H1 (cell line): ENCODE results near the gene EHD4. TPM values are rescaled to one million over a fixed set of nuclear protein-coding genes. Genes with fewer than 3 reads are reported as not detected.

Source experiments
- CTCF ChIA-PET: fragments of 300-600 bp; sonication (Branson Sonifier 250); formaldehyde crosslinking; loops from one replicate; lab custom pipeline; 2021; ENCODE audit not compliant: partially characterized antibody; lab: Charles Lee
- POLR2A ChIA-PET: fragments of 300-600 bp; sonication (Branson Sonifier 250); formaldehyde crosslinking; loops from one replicate; lab custom pipeline; 2021; ENCODE audit warnings: inconsistent platforms; ENCODE audit not compliant: partially characterized antibody; lab: Charles Lee
- DNase-seq, 2 experiments: peaks; one replicate each; pipeline versions ENCODE4 v3.0.0 to v3.0.0-alpha.2; 2010 to 2022; ENCODE audit warnings: low spot score in 2 of 2, low read depth in 1 of 2, mixed read lengths in 1 of 2
- FAIRE-seq: peaks from 2 replicates; lab custom pipeline; 2011; peaks lifted over from hg19 to GRCh38; lab: Jason Lieb, UNC
- H2AFZ ChIP-seq: 2 replicates; pipeline ENCODE4 v1.8.1; 2012; ENCODE audit warnings: low read length, inconsistent platforms
- H2AK5ac ChIP-seq: 2 replicates; pipeline ENCODE4 v1.6.1; 2013; ENCODE audit warnings: low read depth, low read length
- H2BK120ac ChIP-seq: replicated peaks from 2 replicates; pipeline ENCODE3; 2013; ENCODE audit warnings: low read depth, low read length, inconsistent platforms
- H2BK12ac ChIP-seq: 2 replicates; pipeline ENCODE4 v1.6.1; 2013; ENCODE audit warnings: low read depth, low read length
- H2BK15ac ChIP-seq: 2 replicates; pipeline ENCODE4 v1.6.1; 2013; ENCODE audit warnings: low read length
- H2BK20ac ChIP-seq: 2 replicates; pipeline ENCODE4 v1.6.1; 2013; ENCODE audit warnings: low read length
- H2BK5ac ChIP-seq: 2 replicates; pipeline ENCODE4 v1.6.1; 2013; ENCODE audit warnings: low read depth, low read length
- H3K14ac ChIP-seq: 2 replicates; pipeline ENCODE4 v1.6.1; 2013; ENCODE audit warnings: inconsistent platforms; ENCODE audit not compliant: insufficient read length
- H3K18ac ChIP-seq: 2 replicates; pipeline ENCODE4 v1.6.1; 2013; ENCODE audit warnings: low read length; ENCODE audit errors: extremely low read depth
- H3K23ac ChIP-seq: 2 replicates; pipeline ENCODE4 v1.6.1; 2013; ENCODE audit warnings: inconsistent platforms; ENCODE audit not compliant: insufficient read length
- H3K23me2 ChIP-seq: 2 replicates; pipeline ENCODE4 v1.6.1; 2013; ENCODE audit warnings: low read depth, low read length
- H3K27ac ChIP-seq: 2 replicates; pipeline ENCODE4 v1.6.1; 2011; ENCODE audit warnings: low read depth, low read length, inconsistent platforms
- H3K27me3 ChIP-seq, 4 experiments: replicated peaks in 1 of 4; 1 replicate in 1 of 4; 2 replicates in 3 of 4; pipeline versions ENCODE4 v1.6.1 to v1.8.1; 2011 to 2013; ENCODE audit warnings: low read length in 3 of 4, mild to moderate bottlenecking in 3 of 4, inconsistent platforms in 2 of 4, mixed read lengths in 2 of 4, moderate library complexity in 1 of 4; ENCODE audit not compliant: control insufficient read depth in 3 of 4, insufficient read depth in 3 of 4; ENCODE audit errors: extremely low read depth in 1 of 4
- H3K36me3 ChIP-seq, 4 experiments: 2 replicates each; pipeline versions ENCODE4 v1.6.1 to v1.8.1; 2011 to 2013; ENCODE audit warnings: mild to moderate bottlenecking in 4 of 4, low read length in 3 of 4, moderate library complexity in 2 of 4, control low read depth in 1 of 4, inconsistent platforms in 1 of 4; ENCODE audit not compliant: insufficient read depth in 4 of 4, control insufficient read depth in 2 of 4
- H3K4ac ChIP-seq: replicated peaks from 2 replicates; pipeline ENCODE3; 2013; ENCODE audit warnings: low read length, low read depth, mixed read lengths, inconsistent platforms; ENCODE audit not compliant: insufficient read length
- H3K4me1 ChIP-seq, 4 experiments: replicated peaks in 1 of 4; 1 replicate in 1 of 4; 2 replicates in 3 of 4; pipeline versions ENCODE4 v1.6.1 to v1.8.1; 2011 to 2013; ENCODE audit warnings: low read length in 3 of 4, inconsistent platforms in 2 of 4, mixed read lengths in 1 of 4; ENCODE audit not compliant: insufficient read depth in 4 of 4, control insufficient read depth in 3 of 4
- H3K4me2 ChIP-seq, 2 experiments: 2 replicates each; pipeline versions ENCODE4 v1.6.1 to v1.8.1; 2011 to 2013; ENCODE audit warnings: low read depth in 2 of 2, low read length in 2 of 2, control low read depth in 1 of 2, inconsistent platforms in 1 of 2, mild to moderate bottlenecking in 1 of 2; ENCODE audit not compliant: insufficient read depth in 1 of 2
- H3K4me3 ChIP-seq, 4 experiments: fragments of 200-600, 300-600 bp in 1 of 4; sonication (generic), shearing (Covaris generic), sonication (Bioruptor Twin) in 1 of 4; 2 replicates each; pipeline versions ENCODE4 v1.5.1 to v1.8.1; 2011 to 2016; ENCODE audit warnings: low read length in 4 of 4, low read depth in 3 of 4, control low read depth in 2 of 4, inconsistent platforms in 2 of 4, mild to moderate bottlenecking in 2 of 4, mixed read lengths in 1 of 4, moderate library complexity in 1 of 4; ENCODE audit not compliant: insufficient read depth in 2 of 4; ENCODE audit errors: extremely low read depth in 1 of 4
- H3K56ac ChIP-seq: replicated peaks from 2 replicates; pipeline ENCODE3; 2013; ENCODE audit warnings: low read depth, mild to moderate bottlenecking, mixed read lengths, low read length, inconsistent platforms; ENCODE audit not compliant: insufficient read length
- H3K79me1 ChIP-seq: 2 replicates; pipeline ENCODE4 v1.6.1; 2013; ENCODE audit warnings: low read depth, low read length, control low read depth
- H3K79me2 ChIP-seq, 2 experiments: 2 replicates each; pipeline versions ENCODE4 v1.6.1 to v1.8.1; 2012 to 2013; ENCODE audit warnings: low read length in 2 of 2, mild to moderate bottlenecking in 2 of 2, inconsistent platforms in 1 of 2; ENCODE audit not compliant: insufficient read depth in 2 of 2, control insufficient read depth in 1 of 2
- H3K9ac ChIP-seq, 4 experiments: replicated peaks in 1 of 4; 1 replicate in 1 of 4; 2 replicates in 3 of 4; pipeline versions ENCODE4 v1.6.1 to v1.8.1; 2011 to 2013; ENCODE audit warnings: low read depth in 3 of 4, low read length in 3 of 4, control low read depth in 2 of 4, mild to moderate bottlenecking in 2 of 4, moderate library complexity in 2 of 4, inconsistent platforms in 1 of 4; ENCODE audit errors: extremely low read depth in 1 of 4
- H3K9me3 ChIP-seq, 2 experiments: 2 replicates each; pipeline versions ENCODE4 v1.6.1 to v1.8.1; 2012 to 2013; ENCODE audit warnings: mild to moderate bottlenecking in 2 of 2, moderate library complexity in 2 of 2, control low read depth in 1 of 2, inconsistent platforms in 1 of 2, low read depth in 1 of 2, low read length in 1 of 2, mixed read lengths in 1 of 2; ENCODE audit not compliant: insufficient read depth in 2 of 2
- H4K20me1 ChIP-seq, 2 experiments: replicated peaks in 1 of 2; 2 replicates each; pipeline versions ENCODE3 to v1.8.1; 2011 to 2013; ENCODE audit warnings: inconsistent platforms in 2 of 2, low read length in 2 of 2, mild to moderate bottlenecking in 1 of 2; ENCODE audit not compliant: insufficient read depth in 2 of 2, control insufficient read depth in 1 of 2
- H4K5ac ChIP-seq: 2 replicates; pipeline ENCODE4 v1.6.1; 2013; ENCODE audit warnings: low read length, low read depth, mixed read lengths, inconsistent platforms; ENCODE audit not compliant: insufficient read length
- H4K8ac ChIP-seq: 2 replicates; pipeline ENCODE4 v1.8.0; 2013; ENCODE audit warnings: mild to moderate bottlenecking, moderate library complexity, low read length, inconsistent platforms; ENCODE audit not compliant: insufficient read depth; ENCODE audit errors: extremely low read depth
- H4K91ac ChIP-seq: replicated peaks from 2 replicates; pipeline ENCODE3; 2013; ENCODE audit warnings: low read length, mixed read lengths, inconsistent platforms; ENCODE audit not compliant: insufficient read length
- EZH2 ChIP-seq: fragments of 200-600 bp; sonication (generic); IDR thresholded peaks from 2 replicates; pipeline ENCODE4 v1.7.1; 2012; ENCODE audit warnings: low read depth, mild to moderate bottlenecking, moderate library complexity, low read length, inconsistent platforms; ENCODE audit not compliant: severe bottlenecking
- TBP ChIP-seq: IDR thresholded peaks from 2 replicates; pipeline ENCODE4 v1.6.1; 2011; ENCODE audit warnings: low read depth, low read length, improper control_type of control experiment
- WGBS, 2 experiments: shearing (Covaris generic) in 1 of 2; methylation state at CpG; one replicate each; pipeline versions ENCODE4 v1.1.6 to v1.1.7; 2013 to 2015; ENCODE audit warnings: low lambda C conversion rate in 2 of 2, mixed read lengths in 2 of 2, inconsistent platforms in 1 of 2, low coverage in 1 of 2, missing lambda C conversion rate in 1 of 2; ENCODE audit not compliant: insufficient replicate concordance in 2 of 2, insufficient coverage in 1 of 2, insufficient read length in 1 of 2; ENCODE audit errors: extremely low coverage in 1 of 2, missing lambda C conversion rate in 1 of 2; 5-methylcytosine and 5-hydroxymethylcytosine counted together
- polyA plus RNA-seq, 7 experiments: library from polyadenylated mRNA; depleted of rRNA in 3 of 7; stranded (reverse) in 5 of 7; unstranded in 2 of 7; fragments of >200 nt in 5 of 7; fragments of 200-250 nt in 2 of 7; gene quantifications; 1 replicate in 5 of 7; 2 replicates in 1 of 7; 4 replicates in 1 of 7; pipeline versions ENCODE4 v1.2.1 to v1.2.3, GENCODE V29; 2011 to 2013; ENCODE audit warnings: missing spikeins in 2 of 7, mixed read lengths in 2 of 7
- total RNA-seq: library from RNA; stranded (reverse); fragmentation: NEBNext Ultra II Directional; extraction: Animal tissue kit (Norgen Biotek cat#: 25700); gene quantifications from 2 replicates; pipeline ENCODE4 v1.2.1, GENCODE V29; 2021

EHD4 gene
- total and polyA plus RNA-seq, 2 of the 8 experiments (the other 6 are each of a cell fraction or from before 2014, with no cell fraction given) = 17.5 to 24.5 TPM

DNA sequence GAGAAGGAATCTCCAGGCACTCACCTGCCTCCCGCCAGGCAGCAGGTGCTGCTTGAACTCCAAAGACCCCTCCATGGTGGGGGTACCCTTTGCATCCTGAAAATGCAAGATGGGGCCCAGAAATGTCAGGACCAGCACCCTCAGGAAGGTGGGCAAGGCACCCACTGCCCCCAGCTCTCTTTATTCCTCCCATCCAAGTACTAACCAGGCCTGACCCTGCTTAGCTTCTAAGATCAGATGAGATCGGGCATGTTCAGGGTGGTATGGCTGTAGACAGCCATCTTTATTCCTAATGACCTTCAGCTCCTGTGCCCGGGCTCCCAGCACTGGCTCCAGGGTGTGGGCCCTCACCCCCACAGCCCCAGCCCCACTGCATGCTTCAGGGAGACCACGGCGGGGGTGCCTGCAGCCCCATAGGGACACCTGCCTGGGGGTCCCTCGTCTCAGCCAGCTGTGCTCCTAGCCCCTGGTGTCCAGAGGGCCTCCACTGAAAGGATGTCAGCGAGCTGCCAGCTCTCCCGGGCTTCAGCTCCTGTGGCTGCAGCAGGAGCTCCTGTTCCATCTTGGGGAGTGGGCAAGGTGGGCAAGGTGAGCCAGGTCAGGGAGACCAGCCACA is 120.5 kb downstream of the EHD4 start:
- 0 out of 2 replicates have a peak overlapping the region, but pooled peaks have one; percentile 3 for H2BK12ac ChIP-seq
- no peak overlapping the region for H2BK20ac ChIP-seq
- no peaks in the 10 kb centered on the region for H3K79me1 ChIP-seq
- no peak overlapping the region for H2BK15ac ChIP-seq
- no peak overlapping the region for H4K8ac ChIP-seq
- H3K4ac ChIP-seq = no peak overlapping the region
- ChIA-PET CTCF (interaction anchor here (1.0 to 3.5 kb wide), 11 partner anchors 10 to 179 kb away, joined by 3 to 17 read pairs (median 5); partner anchors contain the start of gene MAPKBP1), POLR2A (interaction anchor here (0.6 to 7.2 kb wide), 12 partner anchors 10 to 191 kb away, joined by 3 to 45 read pairs (median 4); partner anchors contain the start of genes MAPKBP1, MGA and PLA2G4B)
- no peak overlapping the region for H2BK120ac ChIP-seq
- no peak for FAIRE-seq
- H3K79me2 ChIP-seq = no peaks in the 10 kb centered on the region
- H3K4me3 ChIP-seq = no peak overlapping the region
- no peak overlapping the region; the same call in 1 of the 2 replicates for H3K18ac ChIP-seq
- no peak overlapping the region for H3K14ac ChIP-seq
- no peak overlapping the region for H4K91ac ChIP-seq
- no peak overlapping the region for H3K4me2 ChIP-seq
- no peak overlapping the region for H3K27ac ChIP-seq
- H2BK5ac ChIP-seq = no peak overlapping the region
- no peak overlapping the region for H3K23ac ChIP-seq
- no peak overlapping the region for H3K56ac ChIP-seq
- 0 out of 2 replicates have a peak, but pooled peaks cover 2% of the 10 kb centered on the region for H3K23me2 ChIP-seq
- peaks cover 0 to 11% (median 2%) of the 10 kb centered on the region in 4 experiments; a peak in 3 of 7 replicates for H3K4me1 ChIP-seq
- no peak overlapping the region for H2AFZ ChIP-seq
- H3K36me3 ChIP-seq = peaks cover 0 to 4% (median 1%) of the 10 kb centered on the region in 4 experiments; a peak in 2 of 8 replicates
- no peak overlapping the region for H4K5ac ChIP-seq
- TF ChIP-seq TBP (peak; percentile 57; the same call in 1 of the 2 replicates), EZH2 (no peak)
- no peak overlapping the region for H3K9ac ChIP-seq
- no peak for DNase-seq
- H2AK5ac ChIP-seq = no peak overlapping the region
- H3K9me3 ChIP-seq = no peaks in the 10 kb centered on the region
- H4K20me1 ChIP-seq = no peaks in the 10 kb centered on the region
- H3K27me3 ChIP-seq = no peaks in the 10 kb centered on the region; a peak in 1 of 7 replicates
- 89% methylated on average over 8 of the region's 8 CpGs; no CpG with 5 or more reads in 1 of the 2 experiments for WGBS, 2 experiments
